Stimulated activated effector memory CD8-positive, alpha-beta T cell treated with anti-CD3 and anti-CD28 coated beads, Interleukin-12 subunit alpha, Interleukin-12 subunit beta, amount 100 ng/mL, for 72 hours (primary cell): ENCODE results near the gene COTL1.
"Not testable (repeated sequence)": the region's sequence is repeated elsewhere in the genome, so short reads cannot be mapped to it uniquely, and the experiment has no call there.

Source experiments
- ATAC-seq: fragments of 150-1000 bp; cut with Tn5 transposase; 2 replicates; pipeline ENCODE4 v1.10.0; 2021
- DNase-seq, 2 donors: peaks; one replicate each; pipeline ENCODE4 v3.0.0; 2021 to 2022; ENCODE audit warnings: low spot score in 2 of 2
- H3K27ac Mint-ChIP-seq: one replicate; pipeline ENCODE4 v1.8.0; 2022; ENCODE audit warnings: mild to moderate bottlenecking, mixed read lengths
- H3K36me3 Mint-ChIP-seq: one replicate; pipeline ENCODE4 v1.8.0; 2022; ENCODE audit warnings: mild to moderate bottlenecking, mixed read lengths
- H3K4me1 Mint-ChIP-seq: one replicate; pipeline ENCODE4 v1.8.0; 2022; ENCODE audit warnings: mixed read lengths
- H3K4me3 Mint-ChIP-seq: one replicate; pipeline ENCODE4 v1.8.0; 2022; ENCODE audit warnings: mild to moderate bottlenecking, mixed read lengths
- H3K9me3 Mint-ChIP-seq: one replicate; pipeline ENCODE4 v1.8.0; 2022; ENCODE audit warnings: mixed read lengths

Gene COTL1

GRCh38 chr16:84519855-84520254 lies 98.0 kb downstream of the COTL1 start:
- ATAC-seq (no peak), DNase-seq (no peak)
- Mint-ChIP-seq H3K4me1 (peaks cover 39% of the 10 kb centered on the region), H3K27ac (peak overlapping the region; percentile 49), H3K36me3 (peaks cover 10% of the 10 kb centered on the region), H3K9me3 (no peaks in the 10 kb centered on the region), H3K4me3 (peak overlapping the region; percentile 42)

GRCh38 chr16:84518804-84519341 lies 99.0 kb downstream of the COTL1 start:
- DNase-seq, result peak; percentile 23 to 77

DNA sequence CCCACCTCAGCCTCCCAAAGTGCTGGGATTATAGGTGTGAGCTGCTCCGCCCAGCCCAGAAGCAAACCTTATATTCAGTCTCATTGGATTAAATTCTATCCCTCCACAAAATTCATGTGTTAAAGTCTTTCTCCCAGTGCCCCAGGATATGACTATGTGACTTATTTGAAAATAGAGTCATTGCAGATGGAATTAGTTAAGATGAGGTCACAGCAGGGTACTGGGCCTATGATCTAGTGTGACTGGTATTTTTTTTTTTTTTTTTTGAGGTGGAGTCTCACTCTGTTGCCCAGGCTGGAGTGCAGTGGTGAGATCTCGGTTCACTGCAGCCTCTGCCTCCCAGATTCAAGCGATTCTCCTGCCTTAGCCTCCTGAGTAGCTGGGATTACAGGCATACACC lies 99.7 kb downstream of the COTL1 start:
- H3K9me3 Mint-ChIP-seq, ATAC-seq, DNase-seq: not testable (repeated sequence)
- H3K4me3 Mint-ChIP-seq, result peak overlapping the region; percentile 42
- peak overlapping the region; percentile 49 for H3K27ac Mint-ChIP-seq
- H3K36me3 Mint-ChIP-seq, result peaks cover 18% of the 10 kb centered on the region
- peaks cover 55% of the 10 kb centered on the region for H3K4me1 Mint-ChIP-seq

More at GRCh38 chr16:84518804-84519341, 99.0 kb downstream of the COTL1 start:
- peaks cover 49% of the 10 kb centered on the region for H3K4me1 Mint-ChIP-seq
- ATAC-seq, result peak; percentile 69
- H3K4me3 Mint-ChIP-seq, result peak overlapping the region; percentile 42
- H3K36me3 Mint-ChIP-seq, result peaks cover 18% of the 10 kb centered on the region
- H3K27ac Mint-ChIP-seq, result peak overlapping the region; percentile 49
- H3K9me3 Mint-ChIP-seq, result no peaks in the 10 kb centered on the region

GRCh38 chr16:84517366-84517765 lies 100.5 kb downstream of the COTL1 start:
- H3K36me3 Mint-ChIP-seq, result peaks cover 18% of the 10 kb centered on the region
- no peaks in the 10 kb centered on the region for H3K9me3 Mint-ChIP-seq
- H3K27ac Mint-ChIP-seq, result no peak overlapping the region
- DNase-seq (no peak), ATAC-seq (no peak)
- peaks cover 61% of the 10 kb centered on the region for H3K4me1 Mint-ChIP-seq
- H3K4me3 Mint-ChIP-seq, result no peak overlapping the region
